B cell (primary cell): ENCODE measurements around the gene DIP2A.

Experiments
- CTCF ChIP-seq: fragments of 200-600 bp; IDR thresholded peaks from one replicate; pipeline ENCODE4 v1.8.0; 2022; ENCODE audit warnings: antibody characterized with exemption, mild to moderate bottlenecking
- EZH2 ChIP-seq: IDR thresholded peaks from 2 replicates; pipeline ENCODE4 v1.6.1; 2012; ENCODE audit warnings: borderline replicate concordance, low read depth, mild to moderate bottlenecking, moderate library complexity, low read length; ENCODE audit not compliant: insufficient read depth, poor library complexity, severe bottlenecking

- TF ChIP-seq CTCF = no peak
- TF ChIP-seq EZH2 = no peak
Observed at GRCh38 chr21:46540087-46540710, 81.5 kb downstream of the DIP2A start.
